Heart right ventricle (tissue), 16 donors: ENCODE measurements around the gene ARPC5. TPM values are rescaled to one million over a fixed set of nuclear protein-coding genes. Genes with fewer than 3 reads are reported as not detected.
A peak's percentile ranks its signal among the peaks of the same experiment; 100 is the strongest.

Experiments
- ATAC-seq, 8 donors: fragments of 200-7000 bp; cut with Tn5 transposase; one replicate each; pipeline ENCODE4 v1.9.1; 2020; ENCODE audit warnings: mild to moderate bottlenecking in 8 of 8, moderate library complexity in 8 of 8, moderate number of reproducible peaks in 1 of 8
- DNase-seq, 2 donors: peaks; one replicate each; pipeline ENCODE4 v3.0.0-alpha.2; 2020
- H3K27ac ChIP-seq, 10 donors: fragments of 200-600 bp; sonication (generic) in 2 of 10; one replicate each; pipeline versions ENCODE4 v1.5.0 to v1.8.0; 2020 to 2022; ENCODE audit warnings: mild to moderate bottlenecking in 3 of 10
- H3K27me3 ChIP-seq, 7 donors: fragments of 200-600 bp; one replicate each; pipeline ENCODE4 v1.8.0; 2021 to 2022; ENCODE audit warnings: mild to moderate bottlenecking in 2 of 7
- H3K36me3 ChIP-seq, 9 donors: fragments of 200-600 bp; sonication (generic) in 1 of 9; one replicate each; pipeline versions ENCODE4 v1.5.0 to v1.8.0; 2020 to 2022; ENCODE audit warnings: mild to moderate bottlenecking in 2 of 9
- H3K4me1 ChIP-seq, 9 donors: fragments of 200-600 bp; sonication (generic) in 1 of 9; one replicate each; pipeline versions ENCODE4 v1.5.0 to v1.8.0; 2020 to 2022; ENCODE audit warnings: mild to moderate bottlenecking in 4 of 9
- H3K4me3 ChIP-seq, 10 donors: fragments of 200-600 bp; sonication (generic) in 2 of 10; one replicate each; pipeline versions ENCODE4 v1.5.0 to v1.8.0; 2020 to 2022; ENCODE audit warnings: mild to moderate bottlenecking in 7 of 10, moderate library complexity in 2 of 10
- H3K9me3 ChIP-seq, 11 donors: fragments of 200-600 bp in 10 of 11; sonication (generic) in 2 of 11; one replicate each; pipeline versions ENCODE4 v1.5.0 to v1.8.0; 2013 to 2022; ENCODE audit warnings: mild to moderate bottlenecking in 2 of 11, control low read depth in 1 of 11, moderate library complexity in 1 of 11
- WGBS, 2 donors: extraction: QIAGEN DNeasy Blood & Tissue Kit; methylation state at CpG; one replicate each; pipeline ENCODE4 v1.1.7; 2013; ENCODE audit warnings: inconsistent platforms in 1 of 2; 5-methylcytosine and 5-hydroxymethylcytosine counted together
- intact Hi-C, 10 donors: fragments of 100-400 bp; cut with DNase I; formaldehyde crosslinking; loops; one replicate each; pipeline versions ENCODE4 v1.11.1 to v1.14.2; 2022
- polyA plus RNA-seq, 2 donors: library from polyadenylated mRNA; stranded (reverse); fragments of 200-250 nt; gene quantifications; one replicate each; pipeline ENCODE4 v1.2.3, GENCODE V29; 2013
- total RNA-seq, 10 donors: library from RNA; stranded (reverse); fragmentation: NEBNext Ultra II Directional in 3 of 10; extraction: Animal tissue kit (Norgen Biotek cat#: 25700) in 3 of 10; gene quantifications; one replicate each; pipeline versions ENCODE4 v1.2.1 to v1.2.4, GENCODE V29; 2021 to 2023
- TF ChIP-seq, protein P1 (sequence below), 9 donors: fragments of 200-600 bp; sonication (generic) in 2 of 9; IDR thresholded peaks; one replicate each; pipeline versions ENCODE4 v1.5.0 to v1.8.0; 2021 to 2022; ENCODE audit warnings: antibody characterized with exemption in 9 of 9, mild to moderate bottlenecking in 5 of 9, moderate library complexity in 1 of 9
- donor health status: Arrhythmogenic right ventricular cardiomyopathy.
- donor health status: ischemic (EF 13 %, LVEDD 7.1; RV severe dilation, severe dysfunction).
- donor health status: healthy with polysubstance abuse.
- donor health status: DM: no; HTN: yes; CAD: no.
- donor health status: DM: no; HTN: no; CAD: no.
- donor health status: ischemic (EF 25% LVEDD 6.9; RV normal size, moderate dysfunction).
- donor health status: ischemic (EF 25% LVEDD 5.7; RV mildly dilated, moderate dysfunction).
- donor health status: healthy.
- donor health status: DM: yes; HTN: yes; CAD: no.
- donor health status: Ischemic cardiomyopathy.
- donor health status: ischemic (EF 35%, LVEDD 5.7; RV mildly dilated, moderate dysfunction).
- donor health status: nonischemic (EF 11% LVEDD 7.7; RV severe dilation, severe dysfunction).
- donor health status: DM: yes; HTN: yes; CAD: no.
- donor health status: PGD.
- donor health status: ischemic (EF 29% LVEDD 5.4; RV normal size, mild dysfunction).
- donor health status: nonischemic (EF 23%, LVEDD 6.1; RV moderate dilation, normal function).

ARPC5 gene
- total and polyA plus RNA-seq, 12 donors, result 23.8 to 60.2 (median 31.7) TPM

DNA sequence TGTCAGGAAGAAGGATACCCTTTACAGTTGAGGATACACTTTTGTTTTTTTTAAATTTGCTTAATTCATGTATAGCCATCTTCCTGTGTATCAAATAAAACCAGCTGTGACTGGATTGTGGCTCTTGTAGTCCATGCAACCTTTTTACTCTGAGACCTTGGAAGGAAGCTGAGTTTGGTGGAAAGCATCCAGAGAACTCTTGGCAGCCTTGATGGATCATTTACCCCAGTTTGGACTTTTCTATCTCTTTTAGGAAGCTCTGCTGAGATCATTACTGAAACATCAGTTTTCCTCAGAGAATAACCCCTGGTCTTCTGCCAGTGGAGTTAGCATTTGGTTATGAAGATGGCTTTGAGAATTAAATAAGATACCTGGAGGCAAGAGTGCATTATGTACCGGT, 38.8 kb upstream of the ARPC5 start:
- H3K27me3 ChIP-seq, result no peaks in the 10 kb centered on the region
- WGBS, 2 donors, result 34 to 36% methylated on average over 1 of the region's 1 CpG

DNA sequence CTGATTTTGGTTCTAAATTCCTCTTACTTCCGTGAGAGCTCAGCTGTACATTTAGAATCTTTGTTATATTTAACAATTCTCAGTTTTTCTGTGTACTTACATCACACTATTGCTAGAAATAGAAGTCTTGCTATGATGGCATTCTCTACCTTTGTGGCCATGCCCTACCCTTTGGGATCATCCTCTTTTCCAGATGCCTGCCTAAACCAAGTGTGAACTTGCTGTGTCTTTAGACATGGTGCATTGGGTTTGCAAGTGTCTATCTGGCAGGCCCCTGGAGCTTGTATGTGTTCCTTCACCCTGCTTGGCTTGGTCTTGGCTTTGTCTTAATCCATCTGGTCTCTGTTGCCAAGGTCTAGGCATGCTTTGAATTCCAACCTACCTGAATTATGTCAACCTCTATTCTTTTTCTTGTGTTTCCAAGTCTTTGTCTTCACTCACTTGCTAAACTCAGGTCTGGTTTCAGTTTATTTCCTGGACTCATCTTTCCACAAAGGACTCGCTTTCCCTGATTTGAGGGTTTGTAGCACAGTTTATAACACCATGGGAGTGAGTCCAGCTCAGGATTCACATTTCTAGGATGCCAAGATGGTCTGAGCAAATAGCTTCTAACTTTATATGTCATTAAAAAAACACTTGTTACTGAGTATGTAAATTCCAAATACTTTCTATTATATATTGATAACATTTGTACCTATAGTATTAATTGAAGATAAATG, 38.2 kb upstream of the ARPC5 start:
- DNase-seq (no peak), ATAC-seq (no peak)
- Histone ChIP-seq H3K9me3 (peaks cover 0 to 10% (median 0%) of the 10 kb centered on the region in 11 donors), H3K27ac (no peak overlapping the region), H3K27me3 (no peaks in the 10 kb centered on the region), H3K36me3 (no peaks in the 10 kb centered on the region), H3K4me3 (no peak overlapping the region), H3K4me1 (peaks cover 0 to 34% (median 17%) of the 10 kb centered on the region in 9 donors)
- intact Hi-C loops, result loop anchor here in 1 of 10 donors (10.0 kb wide), 1 partner anchor 61 kb away; no protein-coding TSS in a partner anchor
- TF ChIP-seq, protein P1, sequence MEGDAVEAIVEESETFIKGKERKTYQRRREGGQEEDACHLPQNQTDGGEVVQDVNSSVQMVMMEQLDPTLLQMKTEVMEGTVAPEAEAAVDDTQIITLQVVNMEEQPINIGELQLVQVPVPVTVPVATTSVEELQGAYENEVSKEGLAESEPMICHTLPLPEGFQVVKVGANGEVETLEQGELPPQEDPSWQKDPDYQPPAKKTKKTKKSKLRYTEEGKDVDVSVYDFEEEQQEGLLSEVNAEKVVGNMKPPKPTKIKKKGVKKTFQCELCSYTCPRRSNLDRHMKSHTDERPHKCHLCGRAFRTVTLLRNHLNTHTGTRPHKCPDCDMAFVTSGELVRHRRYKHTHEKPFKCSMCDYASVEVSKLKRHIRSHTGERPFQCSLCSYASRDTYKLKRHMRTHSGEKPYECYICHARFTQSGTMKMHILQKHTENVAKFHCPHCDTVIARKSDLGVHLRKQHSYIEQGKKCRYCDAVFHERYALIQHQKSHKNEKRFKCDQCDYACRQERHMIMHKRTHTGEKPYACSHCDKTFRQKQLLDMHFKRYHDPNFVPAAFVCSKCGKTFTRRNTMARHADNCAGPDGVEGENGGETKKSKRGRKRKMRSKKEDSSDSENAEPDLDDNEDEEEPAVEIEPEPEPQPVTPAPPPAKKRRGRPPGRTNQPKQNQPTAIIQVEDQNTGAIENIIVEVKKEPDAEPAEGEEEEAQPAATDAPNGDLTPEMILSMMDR (IDR thresholded peaks at IDR 0.05), result no peak
- WGBS, 2 donors, result 87 to 89% methylated on average over 2 of the region's 2 CpGs

More for the DNA sequence above, 38.8 kb upstream of the ARPC5 start:
- TF ChIP-seq, protein P1 (IDR thresholded peaks at IDR 0.05), result no peak
- Histone ChIP-seq H3K9me3 (peaks cover 0 to 12% (median 0%) of the 10 kb centered on the region in 11 donors), H3K36me3 (no peaks in the 10 kb centered on the region), H3K4me3 (no peak overlapping the region), H3K4me1 (peaks cover 0 to 34% (median 17%) of the 10 kb centered on the region in 9 donors), H3K27ac (no peak overlapping the region)
- peak in 1 of 2 donors; percentile 73 for DNase-seq
- intact Hi-C loops, result loop anchor here in 1 of 10 donors (10.0 kb wide), 1 partner anchor 60 kb away; no protein-coding TSS in a partner anchor
- ATAC-seq, result peak in 7 of 8 donors; percentile 58 to 86 (median 76)

DNA sequence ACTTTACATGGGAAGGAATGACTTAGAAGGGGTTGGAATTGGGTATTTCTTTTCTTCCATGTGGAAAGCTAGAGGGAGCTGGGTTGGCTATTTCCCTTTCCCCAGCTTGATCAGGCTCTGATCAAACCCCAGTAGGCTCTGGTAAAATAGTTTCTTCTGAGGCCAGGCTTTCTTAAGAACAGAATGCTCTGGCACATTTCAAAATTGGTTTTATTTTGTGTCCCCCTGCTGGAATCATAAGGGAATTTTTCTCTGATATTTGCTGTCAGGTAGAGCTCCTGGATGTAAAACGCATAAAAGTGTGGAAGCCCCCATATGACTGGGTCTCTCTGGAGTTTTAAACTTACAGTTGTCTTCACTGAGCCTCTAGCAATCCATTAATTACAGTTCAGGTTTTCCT, 34.6 kb upstream of the ARPC5 start:
- DNase-seq (no peak), ATAC-seq (no peak)
- Histone ChIP-seq H3K36me3 (no peaks in the 10 kb centered on the region), H3K9me3 (peaks cover 0 to 10% (median 0%) of the 10 kb centered on the region in 11 donors), H3K27me3 (no peaks in the 10 kb centered on the region), H3K4me1 (peaks cover 0 to 23% (median 17%) of the 10 kb centered on the region in 9 donors), H3K27ac (no peak overlapping the region), H3K4me3 (no peak overlapping the region)
- TF ChIP-seq, protein P1 (IDR thresholded peaks at IDR 0.05), result no peak
- intact Hi-C loops, result loop anchor here in 1 of 10 donors (10.0 kb wide), 1 partner anchor 65 kb away; no protein-coding TSS in a partner anchor
- 97 to 100% methylated on average over 1 of the region's 1 CpG for WGBS, 2 donors

DNA sequence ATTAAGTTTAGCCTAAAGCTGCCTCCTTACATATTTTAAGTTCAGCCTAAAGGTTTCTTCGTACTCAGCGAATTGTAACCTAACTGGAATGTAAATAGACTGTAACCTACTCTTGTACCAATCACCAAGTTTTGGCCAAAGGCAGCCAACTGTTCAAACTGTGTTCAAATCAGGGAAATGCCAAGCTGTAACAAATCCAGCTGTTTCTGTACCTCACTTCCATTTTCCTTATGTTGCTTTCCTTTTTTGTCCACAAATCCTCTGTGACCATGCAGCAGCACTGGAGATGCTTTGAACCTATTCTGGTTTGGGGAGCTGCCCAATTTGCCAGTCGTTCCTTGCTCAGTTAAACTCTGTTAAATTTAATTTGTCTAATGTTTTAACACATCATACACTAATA, 20.8 kb upstream of the ARPC5 start:
- 79 to 84% methylated on average over 3 of the region's 3 CpGs for WGBS, 2 donors
- TF ChIP-seq, protein P1 (IDR thresholded peaks at IDR 0.05), result no peak
- no peaks in the 10 kb centered on the region for H3K27me3 ChIP-seq
- no peak overlapping the region for H3K4me3 ChIP-seq
- ATAC-seq (no peak), DNase-seq (no peak)
- peaks cover 6 to 51% (median 37%) of the 10 kb centered on the region in 9 donors for H3K4me1 ChIP-seq
- no peak overlapping the region for H3K27ac ChIP-seq
- H3K9me3 ChIP-seq, result no peaks in the 10 kb centered on the region
- no peaks in the 10 kb centered on the region for H3K36me3 ChIP-seq
- intact Hi-C loops, result no loop called here
